ENCODE data around the gene HBQ1. TPM values are rescaled to one million over a fixed set of nuclear protein-coding genes. Genes with fewer than 3 reads are reported as not detected.
"Not testable (repeated sequence)": the region's sequence is repeated elsewhere in the genome, so short reads cannot be mapped to it uniquely, and the experiment has no call there.

The HBQ1 gene
- polyA plus RNA-seq, 1 donor: 1.1 TPM

- DNase-seq: not testable (repeated sequence)
Measured at GRCh38 chr16:211631-212180, 31.4 kb downstream of the HBQ1 start.

- no peak for DNase-seq
Measured at GRCh38 chr16:212999-213398, 32.7 kb downstream of the HBQ1 start.

- DNase-seq: no peak
Measured at GRCh38 chr16:220021-220420, 39.8 kb downstream of the HBQ1 start.

GRCh38 chr16:228151-228851 is 48.0 kb downstream of the HBQ1 start:
- no peak for DNase-seq

- peak; percentile 92 for DNase-seq
Measured at GRCh38 chr16:228852-229730, 48.8 kb downstream of the HBQ1 start, which contains the start of gene LUC7L. LUC7L (minus strand) TSS chr16:229449; CDS start chr16:229339, 110 bp downstream.

GRCh38 chr16:229731-230281 is 49.5 kb downstream of the HBQ1 start:
- DNase-seq: no peak

GRCh38 chr16:230351-230750 is 50.1 kb downstream of the HBQ1 start:
- DNase-seq: not testable (repeated sequence)

Other genes with a start within 250 kb of the HBQ1 start
- 8.4 TPM for gene POLR3K, start 126.9 kb upstream of the HBQ1 start, polyA plus RNA-seq (ENCODE audit: insufficient read length)
- gene SNRNP25, start 126.6 kb upstream of the HBQ1 start, polyA plus RNA-seq (ENCODE audit: insufficient read length): 31.2 TPM
- gene RHBDF1, start 107.8 kb upstream of the HBQ1 start, polyA plus RNA-seq (ENCODE audit: insufficient read length): 47.2 TPM
- gene MPG, start 102.2 kb upstream of the HBQ1 start, polyA plus RNA-seq (ENCODE audit: insufficient read length): 29.8 TPM
- 34.9 TPM for gene NPRL3, start 41.8 kb upstream of the HBQ1 start, polyA plus RNA-seq (ENCODE audit: insufficient read length)
- gene HBZ, start 27.8 kb upstream of the HBQ1 start, polyA plus RNA-seq (ENCODE audit: insufficient read length): 1.9 TPM
- 9.6 TPM for gene HBM, start 14.5 kb upstream of the HBQ1 start, polyA plus RNA-seq (ENCODE audit: insufficient read length)
- gene HBA2, start 7.6 kb upstream of the HBQ1 start, polyA plus RNA-seq (ENCODE audit: insufficient read length): 1,686 TPM
- gene HBA1, start 3.8 kb upstream of the HBQ1 start, polyA plus RNA-seq (ENCODE audit: insufficient read length): 1,043 TPM
- gene LUC7L, start 49.0 kb downstream of the HBQ1 start, polyA plus RNA-seq (ENCODE audit: insufficient read length): 64.9 TPM
- 44.0 TPM for gene FAM234A, start 54.4 kb downstream of the HBQ1 start, polyA plus RNA-seq (ENCODE audit: insufficient read length)
- gene RGS11, start 95.5 kb downstream of the HBQ1 start, polyA plus RNA-seq (ENCODE audit: insufficient read length): 1.6 TPM
- 0.92 TPM for gene ARHGDIG, start 100.1 kb downstream of the HBQ1 start, polyA plus RNA-seq (ENCODE audit: insufficient read length)
- 0.77 TPM for gene PDIA2, start 102.7 kb downstream of the HBQ1 start, polyA plus RNA-seq (ENCODE audit: insufficient read length)
- 12.4 TPM for gene AXIN1, start 172.3 kb downstream of the HBQ1 start, polyA plus RNA-seq (ENCODE audit: insufficient read length)
- gene MRPL28, start 190.1 kb downstream of the HBQ1 start, polyA plus RNA-seq (ENCODE audit: insufficient read length): 47.8 TPM
- 29.0 TPM for gene PGAP6, start 201.5 kb downstream of the HBQ1 start, polyA plus RNA-seq (ENCODE audit: insufficient read length)
- gene NME4, start 216.7 kb downstream of the HBQ1 start, polyA plus RNA-seq (ENCODE audit: insufficient read length): 74.0 TPM
- gene DECR2, start 221.4 kb downstream of the HBQ1 start, polyA plus RNA-seq (ENCODE audit: insufficient read length): 13.7 TPM
- gene RAB11FIP3, start 245.2 kb downstream of the HBQ1 start, polyA plus RNA-seq (ENCODE audit: insufficient read length): 30.0 TPM

Data from hindlimb muscle (tissue), 1 donor.